Kidney epithelial cell (primary cell): ENCODE data around the gene SCN1A. TPM values are rescaled to one million over a fixed set of nuclear protein-coding genes. Genes with fewer than 3 reads are reported as not detected.

Experiments
- DNase-seq: peaks from one replicate; pipeline ENCODE4 v3.0.0-alpha.2; 2010; ENCODE audit warnings: low read depth
- H3K27me3 ChIP-seq: 2 replicates; pipeline ENCODE4 v1.6.0; 2011; ENCODE audit warnings: low read length; ENCODE audit not compliant: control insufficient read depth, insufficient read depth
- H3K36me3 ChIP-seq: 2 replicates; pipeline ENCODE4 v1.5.1; 2011; ENCODE audit warnings: low read length; ENCODE audit not compliant: control insufficient read depth, insufficient read depth
- H3K4me3 ChIP-seq: 2 replicates; pipeline ENCODE4 v1.5.1; 2011; ENCODE audit warnings: low read depth, mild to moderate bottlenecking, control low read depth, low read length
- total RNA-seq: library from RNA; depleted of rRNA; stranded (reverse); fragments of >200 nt; gene quantifications from 2 replicates; pipeline ENCODE4 v1.2.3, GENCODE V29; 2015
- TF ChIP-seq, protein P1 (sequence below): IDR thresholded peaks from 2 replicates; pipeline ENCODE4 v1.5.1; 2011; ENCODE audit warnings: mild to moderate bottlenecking, moderate library complexity, low read length, control low read depth, inconsistent platforms; ENCODE audit not compliant: insufficient read depth, poor library complexity, severe bottlenecking

Gene SCN1A
- total RNA-seq, 1 donor from 2014 or later = not detected

DNA sequence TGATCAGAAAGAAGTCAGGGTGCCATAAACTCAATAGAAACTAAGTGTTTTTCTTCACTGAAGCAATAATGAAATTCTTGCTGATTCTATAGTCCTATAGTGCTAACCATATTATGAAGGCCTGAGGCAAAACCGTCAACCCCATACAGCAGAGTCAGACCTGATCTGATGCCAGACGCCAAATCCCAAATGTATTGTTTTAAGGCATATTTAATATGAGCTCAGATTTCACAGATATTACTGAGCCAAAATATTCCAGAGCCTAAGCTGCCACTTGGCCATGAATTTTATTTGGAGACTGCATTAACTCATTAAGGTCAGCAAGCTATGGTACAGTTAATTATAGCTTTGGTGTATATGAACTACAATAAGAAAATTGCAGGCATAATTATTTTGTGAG, 53.4 kb downstream of the SCN1A start:
- Histone ChIP-seq H3K36me3 (no peaks in the 10 kb centered on the region), H3K4me3 (no peak overlapping the region), H3K27me3 (no peaks in the 10 kb centered on the region)
- TF ChIP-seq, protein P1, sequence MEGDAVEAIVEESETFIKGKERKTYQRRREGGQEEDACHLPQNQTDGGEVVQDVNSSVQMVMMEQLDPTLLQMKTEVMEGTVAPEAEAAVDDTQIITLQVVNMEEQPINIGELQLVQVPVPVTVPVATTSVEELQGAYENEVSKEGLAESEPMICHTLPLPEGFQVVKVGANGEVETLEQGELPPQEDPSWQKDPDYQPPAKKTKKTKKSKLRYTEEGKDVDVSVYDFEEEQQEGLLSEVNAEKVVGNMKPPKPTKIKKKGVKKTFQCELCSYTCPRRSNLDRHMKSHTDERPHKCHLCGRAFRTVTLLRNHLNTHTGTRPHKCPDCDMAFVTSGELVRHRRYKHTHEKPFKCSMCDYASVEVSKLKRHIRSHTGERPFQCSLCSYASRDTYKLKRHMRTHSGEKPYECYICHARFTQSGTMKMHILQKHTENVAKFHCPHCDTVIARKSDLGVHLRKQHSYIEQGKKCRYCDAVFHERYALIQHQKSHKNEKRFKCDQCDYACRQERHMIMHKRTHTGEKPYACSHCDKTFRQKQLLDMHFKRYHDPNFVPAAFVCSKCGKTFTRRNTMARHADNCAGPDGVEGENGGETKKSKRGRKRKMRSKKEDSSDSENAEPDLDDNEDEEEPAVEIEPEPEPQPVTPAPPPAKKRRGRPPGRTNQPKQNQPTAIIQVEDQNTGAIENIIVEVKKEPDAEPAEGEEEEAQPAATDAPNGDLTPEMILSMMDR = no peak
- no peak for DNase-seq

DNA sequence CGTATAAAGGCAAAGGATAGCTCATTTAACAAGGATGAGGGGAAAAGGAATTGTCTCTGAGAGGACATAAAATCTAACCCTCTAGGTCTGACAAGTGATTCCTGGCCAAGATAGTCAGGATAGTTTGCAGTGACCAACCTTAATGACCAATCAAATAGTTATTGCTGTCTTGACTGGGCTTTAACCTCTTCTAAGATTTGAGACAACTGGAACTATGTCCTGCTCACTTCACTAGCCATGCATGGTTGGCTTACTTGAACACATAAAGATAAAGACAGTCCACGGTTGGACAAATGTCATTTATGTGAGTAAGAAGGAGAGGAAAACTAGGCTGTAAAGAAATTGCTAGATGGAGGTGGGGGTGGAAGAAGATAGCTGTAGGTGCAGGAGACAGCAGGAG, 53.8 kb downstream of the SCN1A start:
- H3K36me3 ChIP-seq = no peaks in the 10 kb centered on the region
- TF ChIP-seq, protein P1 = no peak
- H3K4me3 ChIP-seq = no peak overlapping the region
- DNase-seq = no peak
- no peaks in the 10 kb centered on the region for H3K27me3 ChIP-seq

DNA sequence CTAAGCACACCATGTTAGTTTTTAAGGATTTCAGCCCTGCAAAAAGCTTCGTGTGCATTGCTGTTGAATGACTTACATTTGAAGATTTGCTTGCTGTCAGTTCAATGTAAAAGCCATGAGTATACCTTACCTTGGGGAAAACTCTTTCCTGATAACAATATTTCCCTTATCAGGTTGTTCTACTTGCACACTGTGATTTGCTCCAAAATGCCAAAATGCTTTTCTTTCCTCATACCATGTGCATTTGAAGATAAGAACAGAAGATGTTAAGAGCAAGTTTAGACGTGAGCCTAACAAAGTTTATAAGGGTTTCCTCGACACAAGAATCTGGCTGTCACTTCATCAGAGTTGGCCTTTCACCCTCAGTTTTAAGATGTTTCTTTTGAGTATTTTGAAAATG, 57.6 kb downstream of the SCN1A start:
- H3K4me3 ChIP-seq = no peak overlapping the region
- TF ChIP-seq, protein P1 = no peak
- H3K36me3 ChIP-seq = no peaks in the 10 kb centered on the region
- no peak for DNase-seq
- no peaks in the 10 kb centered on the region for H3K27me3 ChIP-seq

DNA sequence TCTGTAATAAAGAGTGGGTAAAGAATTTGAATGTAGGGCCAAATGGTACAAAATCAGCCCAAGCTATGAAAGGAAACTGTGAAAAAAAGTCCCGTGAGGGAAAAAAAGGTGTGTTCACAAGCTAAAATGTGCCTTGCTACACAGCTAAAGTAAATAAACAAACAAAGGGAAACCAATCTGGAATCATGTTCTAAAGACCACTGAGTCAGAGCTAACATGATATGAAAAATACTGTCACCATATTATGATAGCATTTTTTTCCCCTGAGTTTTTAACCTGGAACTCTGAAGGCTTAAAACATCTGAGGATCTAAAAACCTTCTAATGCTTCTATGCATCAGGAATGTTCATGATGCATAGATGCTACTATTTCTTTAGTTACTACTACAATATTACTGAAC, 58.8 kb downstream of the SCN1A start:
- TF ChIP-seq, protein P1 = no peak
- no peak for DNase-seq
- Histone ChIP-seq H3K36me3 (no peaks in the 10 kb centered on the region), H3K27me3 (no peaks in the 10 kb centered on the region), H3K4me3 (no peak overlapping the region)

DNA sequence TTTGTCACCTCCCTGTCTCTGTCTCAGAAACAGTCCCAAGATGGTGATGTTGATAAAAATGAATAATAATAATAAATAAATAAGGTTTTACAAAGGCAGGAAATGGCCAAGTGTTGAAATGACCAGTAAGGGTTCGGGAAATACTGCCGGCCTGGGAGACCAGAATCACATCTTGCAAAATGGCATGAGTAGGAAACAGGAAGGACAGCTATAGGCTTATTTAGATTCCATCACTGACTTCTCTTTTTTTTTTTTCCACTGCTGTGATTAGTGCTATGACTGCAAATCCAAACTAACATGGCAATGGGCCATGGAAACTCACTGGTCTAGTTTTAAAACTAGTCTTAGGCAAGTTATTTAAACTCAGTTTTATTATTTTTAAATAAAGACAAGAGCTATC, 60.6 kb downstream of the SCN1A start:
- H3K4me3 ChIP-seq = no peak overlapping the region
- no peaks in the 10 kb centered on the region for H3K36me3 ChIP-seq
- no peaks in the 10 kb centered on the region for H3K27me3 ChIP-seq
- DNase-seq = no peak
- TF ChIP-seq, protein P1 = no peak

DNA sequence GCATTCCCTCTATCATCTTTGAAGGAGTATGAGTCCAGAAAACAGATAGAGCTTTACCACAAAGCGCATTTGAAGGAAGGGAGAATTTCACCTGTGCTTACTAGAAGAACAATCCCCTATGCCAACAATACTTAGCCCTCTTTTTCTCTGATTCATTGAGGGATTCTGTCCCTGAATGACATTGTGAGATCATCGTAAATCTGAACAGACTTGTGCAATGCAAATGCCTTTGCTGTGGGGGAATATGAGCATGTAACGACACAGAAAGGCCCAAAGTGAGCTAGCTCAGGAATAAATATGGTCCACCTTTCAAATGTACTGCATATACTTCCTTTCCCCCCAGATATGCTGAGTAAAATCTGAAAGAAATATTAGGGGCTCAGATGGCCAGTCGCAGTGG, 67.6 kb downstream of the SCN1A start:
- Histone ChIP-seq H3K27me3 (no peaks in the 10 kb centered on the region), H3K36me3 (no peaks in the 10 kb centered on the region), H3K4me3 (no peak overlapping the region)
- TF ChIP-seq, protein P1 = no peak
- DNase-seq = no peak
